K562 (cell line): ENCODE measurements around the gene UBL3. TPM values are rescaled to one million over a fixed set of nuclear protein-coding genes. Genes with fewer than 3 reads are reported as not detected.
A peak's percentile ranks its signal among the peaks of the same experiment; 100 is the strongest.

Experiments used
- CBX1 ChIP-seq: sonication (generic); IDR thresholded peaks from 2 replicates; pipeline ENCODE4 v1.6.1; 2016; ENCODE audit warnings: antibody characterized with exemption, low read depth, mild to moderate bottlenecking
- DPF2 ChIP-seq: fragments of 450-650 bp; IDR thresholded peaks from 2 replicates; pipeline ENCODE4 v1.6.1; 2016
- GABPB1 ChIP-seq: sonication (generic); formaldehyde crosslinking; IDR thresholded peaks from 2 replicates; pipeline ENCODE4 v1.8.0; 2022; ENCODE audit warnings: mild to moderate bottlenecking, missing genetic modification reagents
- MCM7 ChIP-seq, 2 experiments: fragments of 450-650 bp; IDR thresholded peaks; 2 replicates each; pipeline ENCODE4 v1.6.1; 2016 to 2018
- NRF1 ChIP-seq, 2 experiments: fragments of 450-650 bp; IDR thresholded peaks in 1 of 2; conservative IDR thresholded peaks in 1 of 2; 2 replicates each; pipeline ENCODE4 v1.6.1; 2014; ENCODE audit warnings: mild to moderate bottlenecking in 2 of 2
- RAD21 ChIP-seq, 2 experiments: fragments of 250-450 bp in 1 of 2; fragments of 450-650 bp in 1 of 2; sonication (Bioruptor Pico) in 1 of 2; formaldehyde crosslinking in 1 of 2; IDR thresholded peaks in 1 of 2; conservative IDR thresholded peaks in 1 of 2; 2 replicates each; pipeline versions ENCODE4 v1.4.0 to v1.8.0; 2020 to 2022; ENCODE audit warnings: mild to moderate bottlenecking in 2 of 2, moderate library complexity in 1 of 2
- RFX1 ChIP-seq: fragments of 450-650 bp; IDR thresholded peaks from 2 replicates; pipeline ENCODE4 v1.6.1; 2016; ENCODE audit warnings: mild to moderate bottlenecking, moderate library complexity
- TAF1 ChIP-seq: IDR thresholded peaks from 2 replicates; pipeline ENCODE4 v1.6.1; 2011; ENCODE audit warnings: mild to moderate bottlenecking, low read length, moderate library complexity; ENCODE audit not compliant: insufficient read depth, control insufficient read depth, severe bottlenecking; ENCODE audit errors: extremely low read depth
- ZNF12 ChIP-seq: sonication (generic); formaldehyde crosslinking; IDR thresholded peaks from 2 replicates; pipeline ENCODE4 v1.4.0; 2020; ENCODE audit warnings: mild to moderate bottlenecking, missing genetic modification reagents
- ZNF696 ChIP-seq: fragments of 250-450 bp; sonication (Bioruptor Pico); conservative IDR thresholded peaks from 2 replicates; pipeline ENCODE4 v1.4.0; 2020; ENCODE audit warnings: mild to moderate bottlenecking, moderate library complexity
- polyA plus RNA-seq, 8 experiments: library from polyadenylated mRNA; depleted of rRNA in 4 of 8; stranded (reverse) in 5 of 8; unstranded in 3 of 8; fragments of >200 nt; fragmentation: Nextera tagmentation in 2 of 8; fragmentation: Illumina TruSeq in 1 of 8; extraction: Ambion mirVana in 2 of 8; extraction: Trizol in 1 of 8; gene quantifications; 2 replicates each; pipeline versions ENCODE4 v1.2.1 to v1.2.3, GENCODE V29; 2011 to 2014; ENCODE audit warnings: inconsistent platforms in 1 of 8, missing spikeins in 1 of 8
- total RNA-seq, 7 experiments: library from RNA; depleted of rRNA in 6 of 7; stranded (reverse); fragments of >200 nt in 6 of 7; fragmentation: Illumina TruSeq in 2 of 7; extraction: Trizol in 2 of 7; gene quantifications; 2 replicates each; pipeline versions ENCODE4 v1.2.1 to v1.2.3, GENCODE V29; 2011 to 2021; ENCODE audit warnings: low replicate concordance in 1 of 7
- TF ChIP-seq, protein P1 (sequence below): sonication (generic); formaldehyde crosslinking; IDR thresholded peaks from 2 replicates; pipeline ENCODE4 v1.8.0; 2022; ENCODE audit warnings: missing genetic modification reagents, mild to moderate bottlenecking, moderate library complexity, borderline replicate concordance
- TF ChIP-seq, protein P2 (sequence below): fragments of 250-450 bp; sonication (Bioruptor Pico); IDR thresholded peaks from 2 replicates; pipeline ENCODE4 v1.5.0; 2021
- TF ChIP-seq, protein P3 (sequence below): IDR thresholded peaks from 2 replicates; pipeline ENCODE4 v1.6.1; 2011; ENCODE audit not compliant: insufficient read length; ENCODE audit errors: extremely low read depth
- TF ChIP-seq, protein P4 (sequence below): sonication (generic); formaldehyde crosslinking; IDR thresholded peaks from 2 replicates; pipeline ENCODE4 v1.8.0; 2022; ENCODE audit warnings: mild to moderate bottlenecking, missing genetic modification reagents
- TF ChIP-seq, protein P5 (sequence below), 2 experiments: fragments of 450-650 bp in 1 of 2; IDR thresholded peaks; 2 replicates each; pipeline ENCODE4 v1.6.1; 2011 to 2017; ENCODE audit warnings: low read depth in 2 of 2, antibody characterized with exemption in 1 of 2, borderline replicate concordance in 1 of 2, low read length in 1 of 2, mild to moderate bottlenecking in 1 of 2, mixed read lengths in 1 of 2; ENCODE audit not compliant: control insufficient read depth in 1 of 2
- TF ChIP-seq, protein P6 (sequence below): fragments of 450-650 bp; IDR thresholded peaks from 2 replicates; pipeline ENCODE4 v1.6.1; 2016; ENCODE audit warnings: missing biosample characterization, missing genetic modification characterization
- TF ChIP-seq, protein P7 (sequence below): sonication (generic); formaldehyde crosslinking; IDR thresholded peaks from 2 replicates; pipeline ENCODE4 v1.8.1; 2023; ENCODE audit warnings: mild to moderate bottlenecking, missing genetic modification reagents, moderate library complexity

Gene UBL3
- total and polyA plus RNA-seq, 9 of the 15 experiments (the other 6 are each of a cell fraction or from before 2014, with no cell fraction given), result 0.64 to 2.4 (median 1.8) TPM

DNA sequence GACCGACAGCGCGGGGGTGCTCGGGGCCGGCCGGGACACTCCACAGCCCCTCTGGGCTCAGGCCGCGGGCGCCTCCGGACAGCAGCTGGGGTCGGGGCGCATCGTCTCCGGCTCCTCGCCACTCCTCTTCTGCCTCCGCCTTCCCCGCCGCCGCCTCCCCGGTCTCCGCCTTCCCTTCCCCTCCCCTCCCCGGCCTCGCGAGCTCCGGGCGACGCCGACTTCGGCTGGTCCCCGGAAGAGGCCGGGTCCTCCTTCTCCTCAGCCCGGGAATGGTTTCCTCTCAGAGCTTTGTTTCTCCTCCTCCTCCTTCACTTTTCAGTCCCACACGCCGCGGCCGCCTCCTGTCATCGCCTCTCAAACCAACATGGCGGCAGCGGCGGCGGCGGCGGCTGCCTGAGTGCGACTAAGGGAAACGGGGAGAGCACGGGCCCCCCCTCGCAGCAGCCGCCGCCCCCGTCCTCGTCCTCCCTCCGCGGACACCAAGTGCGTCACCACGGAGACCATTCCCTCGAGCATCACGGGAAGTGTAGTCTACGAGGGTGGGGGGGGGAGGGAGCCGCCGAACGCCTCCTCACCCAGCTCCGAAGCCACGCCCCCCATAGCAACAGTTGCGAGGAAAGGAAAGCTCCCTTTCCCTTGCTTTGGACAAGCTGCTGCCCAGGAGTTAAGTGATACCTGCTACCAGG, at the start of gene UBL3 (continued):
- TF ChIP-seq, protein P1, sequence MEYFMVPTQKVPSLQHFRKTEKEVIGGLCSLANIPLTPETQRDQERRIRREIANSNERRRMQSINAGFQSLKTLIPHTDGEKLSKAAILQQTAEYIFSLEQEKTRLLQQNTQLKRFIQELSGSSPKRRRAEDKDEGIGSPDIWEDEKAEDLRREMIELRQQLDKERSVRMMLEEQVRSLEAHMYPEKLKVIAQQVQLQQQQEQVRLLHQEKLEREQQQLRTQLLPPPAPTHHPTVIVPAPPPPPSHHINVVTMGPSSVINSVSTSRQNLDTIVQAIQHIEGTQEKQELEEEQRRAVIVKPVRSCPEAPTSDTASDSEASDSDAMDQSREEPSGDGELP, result peak; percentile 32; the same call in 1 of the 2 replicates
- TF ChIP-seq ZNF12 (CRISPR knock-in tag) (no peak), GABPB1 (no peak; the same call in 1 of the 2 replicates), RAD21 (CRISPR knock-in tag; conservative IDR thresholded peaks at IDR 0.05 in 1 of 2, IDR thresholded peaks at IDR 0.05 in 1 of 2) (no peak), CBX1 (no peak), RFX1 (peak; percentile 92), NRF1 (conservative IDR thresholded peaks at IDR 0.05 in 1 of 2, IDR thresholded peaks at IDR 0.05 in 1 of 2) (0 out of 4 replicates have a peak, but pooled peaks have one; percentile 12 to 22), DPF2 (no peak), MCM7 (IDR thresholded peaks at IDR 0.05) (no peak), TAF1 (peak; percentile 61), ZNF696 (CRISPR knock-in tag) (no peak)
- TF ChIP-seq, protein P2, sequence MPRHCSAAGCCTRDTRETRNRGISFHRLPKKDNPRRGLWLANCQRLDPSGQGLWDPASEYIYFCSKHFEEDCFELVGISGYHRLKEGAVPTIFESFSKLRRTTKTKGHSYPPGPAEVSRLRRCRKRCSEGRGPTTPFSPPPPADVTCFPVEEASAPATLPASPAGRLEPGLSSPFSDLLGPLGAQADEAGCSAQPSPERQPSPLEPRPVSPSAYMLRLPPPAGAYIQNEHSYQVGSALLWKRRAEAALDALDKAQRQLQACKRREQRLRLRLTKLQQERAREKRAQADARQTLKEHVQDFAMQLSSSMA (CRISPR knock-in tag), result no peak
- TF ChIP-seq, protein P3, sequence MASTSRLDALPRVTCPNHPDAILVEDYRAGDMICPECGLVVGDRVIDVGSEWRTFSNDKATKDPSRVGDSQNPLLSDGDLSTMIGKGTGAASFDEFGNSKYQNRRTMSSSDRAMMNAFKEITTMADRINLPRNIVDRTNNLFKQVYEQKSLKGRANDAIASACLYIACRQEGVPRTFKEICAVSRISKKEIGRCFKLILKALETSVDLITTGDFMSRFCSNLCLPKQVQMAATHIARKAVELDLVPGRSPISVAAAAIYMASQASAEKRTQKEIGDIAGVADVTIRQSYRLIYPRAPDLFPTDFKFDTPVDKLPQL, result no peak
- TF ChIP-seq, protein P4, sequence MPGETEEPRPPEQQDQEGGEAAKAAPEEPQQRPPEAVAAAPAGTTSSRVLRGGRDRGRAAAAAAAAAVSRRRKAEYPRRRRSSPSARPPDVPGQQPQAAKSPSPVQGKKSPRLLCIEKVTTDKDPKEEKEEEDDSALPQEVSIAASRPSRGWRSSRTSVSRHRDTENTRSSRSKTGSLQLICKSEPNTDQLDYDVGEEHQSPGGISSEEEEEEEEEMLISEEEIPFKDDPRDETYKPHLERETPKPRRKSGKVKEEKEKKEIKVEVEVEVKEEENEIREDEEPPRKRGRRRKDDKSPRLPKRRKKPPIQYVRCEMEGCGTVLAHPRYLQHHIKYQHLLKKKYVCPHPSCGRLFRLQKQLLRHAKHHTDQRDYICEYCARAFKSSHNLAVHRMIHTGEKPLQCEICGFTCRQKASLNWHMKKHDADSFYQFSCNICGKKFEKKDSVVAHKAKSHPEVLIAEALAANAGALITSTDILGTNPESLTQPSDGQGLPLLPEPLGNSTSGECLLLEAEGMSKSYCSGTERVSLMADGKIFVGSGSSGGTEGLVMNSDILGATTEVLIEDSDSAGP (CRISPR knock-in tag), result no peak
- TF ChIP-seq, protein P5, sequence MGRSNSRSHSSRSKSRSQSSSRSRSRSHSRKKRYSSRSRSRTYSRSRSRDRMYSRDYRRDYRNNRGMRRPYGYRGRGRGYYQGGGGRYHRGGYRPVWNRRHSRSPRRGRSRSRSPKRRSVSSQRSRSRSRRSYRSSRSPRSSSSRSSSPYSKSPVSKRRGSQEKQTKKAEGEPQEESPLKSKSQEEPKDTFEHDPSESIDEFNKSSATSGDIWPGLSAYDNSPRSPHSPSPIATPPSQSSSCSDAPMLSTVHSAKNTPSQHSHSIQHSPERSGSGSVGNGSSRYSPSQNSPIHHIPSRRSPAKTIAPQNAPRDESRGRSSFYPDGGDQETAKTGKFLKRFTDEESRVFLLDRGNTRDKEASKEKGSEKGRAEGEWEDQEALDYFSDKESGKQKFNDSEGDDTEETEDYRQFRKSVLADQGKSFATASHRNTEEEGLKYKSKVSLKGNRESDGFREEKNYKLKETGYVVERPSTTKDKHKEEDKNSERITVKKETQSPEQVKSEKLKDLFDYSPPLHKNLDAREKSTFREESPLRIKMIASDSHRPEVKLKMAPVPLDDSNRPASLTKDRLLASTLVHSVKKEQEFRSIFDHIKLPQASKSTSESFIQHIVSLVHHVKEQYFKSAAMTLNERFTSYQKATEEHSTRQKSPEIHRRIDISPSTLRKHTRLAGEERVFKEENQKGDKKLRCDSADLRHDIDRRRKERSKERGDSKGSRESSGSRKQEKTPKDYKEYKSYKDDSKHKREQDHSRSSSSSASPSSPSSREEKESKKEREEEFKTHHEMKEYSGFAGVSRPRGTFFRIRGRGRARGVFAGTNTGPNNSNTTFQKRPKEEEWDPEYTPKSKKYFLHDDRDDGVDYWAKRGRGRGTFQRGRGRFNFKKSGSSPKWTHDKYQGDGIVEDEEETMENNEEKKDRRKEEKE (IDR thresholded peaks at IDR 0.05; ENCODE audit: borderline replicate concordance in 1 of 2, control insufficient read depth in 1 of 2, low read depth in 2 of 2, low read length in 1 of 2), result no peak
- TF ChIP-seq, protein P6, sequence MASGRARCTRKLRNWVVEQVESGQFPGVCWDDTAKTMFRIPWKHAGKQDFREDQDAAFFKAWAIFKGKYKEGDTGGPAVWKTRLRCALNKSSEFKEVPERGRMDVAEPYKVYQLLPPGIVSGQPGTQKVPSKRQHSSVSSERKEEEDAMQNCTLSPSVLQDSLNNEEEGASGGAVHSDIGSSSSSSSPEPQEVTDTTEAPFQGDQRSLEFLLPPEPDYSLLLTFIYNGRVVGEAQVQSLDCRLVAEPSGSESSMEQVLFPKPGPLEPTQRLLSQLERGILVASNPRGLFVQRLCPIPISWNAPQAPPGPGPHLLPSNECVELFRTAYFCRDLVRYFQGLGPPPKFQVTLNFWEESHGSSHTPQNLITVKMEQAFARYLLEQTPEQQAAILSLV (tag), result no peak
- TF ChIP-seq, protein P7, sequence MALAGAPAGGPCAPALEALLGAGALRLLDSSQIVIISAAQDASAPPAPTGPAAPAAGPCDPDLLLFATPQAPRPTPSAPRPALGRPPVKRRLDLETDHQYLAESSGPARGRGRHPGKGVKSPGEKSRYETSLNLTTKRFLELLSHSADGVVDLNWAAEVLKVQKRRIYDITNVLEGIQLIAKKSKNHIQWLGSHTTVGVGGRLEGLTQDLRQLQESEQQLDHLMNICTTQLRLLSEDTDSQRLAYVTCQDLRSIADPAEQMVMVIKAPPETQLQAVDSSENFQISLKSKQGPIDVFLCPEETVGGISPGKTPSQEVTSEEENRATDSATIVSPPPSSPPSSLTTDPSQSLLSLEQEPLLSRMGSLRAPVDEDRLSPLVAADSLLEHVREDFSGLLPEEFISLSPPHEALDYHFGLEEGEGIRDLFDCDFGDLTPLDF (CRISPR knock-in tag), result no peak
